Body of pancreas (tissue), 4 donors: ENCODE measurements around the gene CCDC12. TPM values are rescaled to one million over a fixed set of nuclear protein-coding genes. Genes with fewer than 3 reads are reported as not detected.

ENCODE experiments used
- ATAC-seq: fragments of 150-250 bp; one replicate; pipeline ENCODE4 v1.9.1; 2016
- DNase-seq, 4 donors: peaks; one replicate each; pipeline ENCODE4 v3.0.0-alpha.2; 2019
- H3K27ac ChIP-seq, 4 donors: fragments of 200-600 bp; sonication (generic); 1 replicate in 3 of 4; 2 replicates in 1 of 4; pipeline versions ENCODE4 v1.5.1 to v1.6.1; 2016 to 2019; ENCODE audit warnings: mild to moderate bottlenecking in 1 of 4, mixed read lengths in 1 of 4, moderate library complexity in 1 of 4
- H3K27me3 ChIP-seq, 2 donors: fragments of 200-600 bp; sonication (generic); one replicate each; pipeline ENCODE4 v1.6.0; 2016; ENCODE audit warnings: mild to moderate bottlenecking in 1 of 2
- H3K36me3 ChIP-seq, 2 donors: fragments of 200-600 bp; sonication (generic); replicated peaks in 1 of 2; 2 replicates each; pipeline ENCODE4 v1.5.1; 2016; ENCODE audit warnings: low read depth in 2 of 2; ENCODE audit not compliant: insufficient read depth in 1 of 2
- H3K4me1 ChIP-seq: fragments of 200-600 bp; sonication (generic); one replicate; pipeline ENCODE4 v1.6.0; 2016
- H3K4me3 ChIP-seq, 2 donors: fragments of 200-600 bp; sonication (generic); 1 replicate in 1 of 2; 2 replicates in 1 of 2; pipeline ENCODE4 v1.5.1; 2016 to 2019
- H3K9me3 ChIP-seq, 3 donors: fragments of 200-600 bp; sonication (generic); 1 replicate in 2 of 3; 2 replicates in 1 of 3; pipeline ENCODE4 v1.5.1; 2016
- CTCF ChIP-seq, 7 experiments: fragments of 450-650 bp in 4 of 7; fragments of 200-600 bp in 3 of 7; sonication (generic) in 3 of 7; IDR thresholded peaks; one replicate each; pipeline ENCODE4 v1.5.1; 2016 to 2019; ENCODE audit warnings: antibody characterized with exemption in 7 of 7
- POLR2A ChIP-seq, 3 donors: fragments of 450-650 bp; IDR thresholded peaks; one replicate each; pipeline ENCODE4 v1.6.1; 2016; ENCODE audit warnings: antibody characterized with exemption in 3 of 3, mild to moderate bottlenecking in 2 of 3
- WGBS, 2 donors: methylation state at CpG; one replicate each; pipeline ENCODE4 v1.1.5; 2017; 5-methylcytosine and 5-hydroxymethylcytosine counted together
- intact Hi-C: fragments of 100-400 bp; cut with DNase I; formaldehyde crosslinking; loops from one replicate; pipeline ENCODE4 v1.15.1; 2023
- total RNA-seq, 2 donors: library from RNA; depleted of rRNA; stranded (reverse); fragments of >200 nt; gene quantifications; one replicate each; pipeline ENCODE4 v1.1.0, GENCODE V29; 2016

The CCDC12 gene
- total RNA-seq, 2 donors from 2014 or later = 25.4 to 67.2 TPM

- H3K9me3 ChIP-seq = no peaks in the 10 kb centered on the region
- no peaks in the 10 kb centered on the region for H3K36me3 ChIP-seq
- peaks cover 98% of the 10 kb centered on the region for H3K4me1 ChIP-seq
- no peak for DNase-seq
- ATAC-seq = no peak
- intact Hi-C loops = no loop called here
- 59 to 72% methylated on average over 12 of the region's 12 CpGs for WGBS, 2 donors
- H3K27ac ChIP-seq = peak overlapping the region; percentile 92 to 98 (median 92)
- H3K4me3 ChIP-seq = no peak overlapping the region
- TF ChIP-seq CTCF (IDR thresholded peaks at IDR 0.05) (no peak), POLR2A (IDR thresholded peaks at IDR 0.05) (no peak)
- H3K27me3 ChIP-seq = no peaks in the 10 kb centered on the region
Observed at GRCh38 chr3:46942481-46943236, 33.9 kb downstream of the CCDC12 start.

- ATAC-seq (no peak), DNase-seq (peak in 1 of 4 donors; percentile 2)
- no peak for TF ChIP-seq POLR2A (IDR thresholded peaks at IDR 0.05)
- TF ChIP-seq CTCF (IDR thresholded peaks at IDR 0.05) = no peak
- WGBS, 2 donors = 62 to 72% methylated on average over 7 of the region's 7 CpGs
- no peak overlapping the region for H3K4me3 ChIP-seq
- intact Hi-C loops = no loop called here
- peaks cover 98% of the 10 kb centered on the region for H3K4me1 ChIP-seq
- H3K9me3 ChIP-seq = no peaks in the 10 kb centered on the region
- H3K36me3 ChIP-seq = no peaks in the 10 kb centered on the region
- peak overlapping the region; percentile 92 to 98 (median 92) for H3K27ac ChIP-seq
- no peaks in the 10 kb centered on the region for H3K27me3 ChIP-seq
Observed at GRCh38 chr3:46942076-46942475, 34.5 kb downstream of the CCDC12 start.

- H3K27ac ChIP-seq = peak overlapping the region; percentile 47 to 93 (median 82)
- ATAC-seq (no peak), DNase-seq (peak in 1 of 4 donors; percentile 12)
- no peaks in the 10 kb centered on the region for H3K27me3 ChIP-seq
- H3K36me3 ChIP-seq = no peaks in the 10 kb centered on the region
- H3K9me3 ChIP-seq = no peaks in the 10 kb centered on the region
- TF ChIP-seq CTCF (IDR thresholded peaks at IDR 0.05) (no peak), POLR2A (IDR thresholded peaks at IDR 0.05) (no peak)
- 65 to 80% methylated on average over 8 to 11 of the region's 12 CpGs for WGBS, 2 donors
- H3K4me3 ChIP-seq = no peak overlapping the region
- intact Hi-C loops = no loop called here
- peaks cover 98% of the 10 kb centered on the region for H3K4me1 ChIP-seq
Observed at GRCh38 chr3:46939578-46940445, 36.7 kb downstream of the CCDC12 start.

GRCh38 chr3:46938118-46938517 lies 38.4 kb downstream of the CCDC12 start:
- Histone ChIP-seq H3K27me3 (no peaks in the 10 kb centered on the region), H3K4me1 (peaks cover 97% of the 10 kb centered on the region), H3K4me3 (no peak overlapping the region), H3K27ac (peak overlapping the region; percentile 70 to 93 (median 82)), H3K36me3 (no peaks in the 10 kb centered on the region), H3K9me3 (no peaks in the 10 kb centered on the region)
- ATAC-seq = peak; percentile 19
- intact Hi-C loops = no loop called here
- WGBS, 2 donors = 22 to 34% methylated on average over 2 of the region's 2 CpGs
- DNase-seq = peak in 3 of 4 donors; percentile 56 to 71 (median 69)
- TF ChIP-seq POLR2A (IDR thresholded peaks at IDR 0.05) (no peak), CTCF (IDR thresholded peaks at IDR 0.05) (no peak)
